ENCODE results near the gene ZFAND5. TPM values are rescaled to one million over a fixed set of nuclear protein-coding genes. Genes with fewer than 3 reads are reported as not detected.

ZFAND5 gene
- total RNA-seq, 1 experiment from 2014 or later, result 84.1 TPM

DNA sequence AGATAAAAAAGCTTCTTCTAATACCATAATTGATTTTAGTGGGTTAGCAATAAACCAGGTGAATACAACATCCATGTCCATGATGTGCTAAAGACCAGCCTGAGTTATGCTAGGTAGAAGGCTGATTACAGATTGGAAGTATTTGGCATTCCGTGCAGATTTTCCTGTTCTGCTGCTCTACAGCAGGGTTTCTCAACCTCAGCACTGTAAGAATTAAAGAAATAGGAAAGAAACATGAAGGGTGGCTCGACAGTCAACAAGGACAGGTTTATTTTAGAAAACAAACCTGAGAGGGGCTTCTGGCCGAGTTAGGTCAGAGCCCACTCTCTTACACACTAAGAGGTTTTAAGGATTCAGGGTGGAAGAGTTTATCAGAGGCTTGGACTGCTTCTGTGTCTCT, 42.3 kb downstream of the ZFAND5 start:
- Histone ChIP-seq H3K4me3 (ENCODE audit: low read length) (no peak overlapping the region), H3K9me2 (replicated peaks; ENCODE audit: low read length) (no peaks in the 10 kb centered on the region), H4K20me1 (ENCODE audit: low read length) (no peaks in the 10 kb centered on the region), H3K79me2 (ENCODE audit: low read length) (no peaks in the 10 kb centered on the region), H3K4me2 (ENCODE audit: low read length) (no peak overlapping the region), H3K27ac (ENCODE audit: low read length) (no peak overlapping the region), H3K9ac (ENCODE audit: low read length) (no peak overlapping the region), H3K36me3 (ENCODE audit: low read depth, low read length) (no peaks in the 10 kb centered on the region), H3K4me1 (ENCODE audit: insufficient read depth, low read length) (no peaks in the 10 kb centered on the region), H3K27me3 (ENCODE audit: low read length) (no peaks in the 10 kb centered on the region), H3F3A (ENCODE audit: low read length, unreplicated experiment) (no peaks in the 10 kb centered on the region), H2AFZ (ENCODE audit: low read length) (no peak overlapping the region), H3K9me3 (ENCODE audit: low read length) (no peaks in the 10 kb centered on the region)
- intact Hi-C loops (cut with micrococcal nuclease), result no loop called here
- TF ChIP-seq CTCF (conservative IDR thresholded peaks at IDR 0.05; ENCODE audit: low read depth, low read length) (no peak), EZH2phosphoT487 (IDR thresholded peaks at IDR 0.05; ENCODE audit: borderline replicate concordance, low read length) (no peak), EZH2 (IDR thresholded peaks at IDR 0.05; ENCODE audit: low read length, unreplicated experiment) (no peak)
- ChIA-PET CTCF (no interaction called here), POLR2A (ENCODE audit: unreplicated experiment) (no interaction called here)
- DNase-seq (no peak), ATAC-seq (no peak)
- BruUV-seq (replicated peaks), result no TSS peak

GRCh38 chr9:72322259-72322658, 42.7 kb downstream of the ZFAND5 start:
- no peaks in the 10 kb centered on the region for H4K20me1 ChIP-seq (ENCODE audit: low read length)
- no peaks in the 10 kb centered on the region for H3K9me3 ChIP-seq (ENCODE audit: low read length)
- H3K4me1 ChIP-seq (ENCODE audit: insufficient read depth, low read length), result no peaks in the 10 kb centered on the region
- CTCF ChIA-PET, result no interaction called here
- no peak overlapping the region for H2AFZ ChIP-seq (ENCODE audit: low read length)
- BruUV-seq (replicated peaks), result no TSS peak
- TF ChIP-seq CTCF (conservative IDR thresholded peaks at IDR 0.05; ENCODE audit: low read depth, low read length), result no peak
- no peak for TF ChIP-seq EZH2phosphoT487 (IDR thresholded peaks at IDR 0.05; ENCODE audit: borderline replicate concordance, low read length)
- no peak for TF ChIP-seq EZH2 (IDR thresholded peaks at IDR 0.05; ENCODE audit: low read length, unreplicated experiment)
- H3K9me2 ChIP-seq (replicated peaks; ENCODE audit: low read length), result no peaks in the 10 kb centered on the region
- H3K4me3 ChIP-seq (ENCODE audit: low read length), result no peak overlapping the region
- intact Hi-C loops (cut with micrococcal nuclease), result no loop called here
- H3K9ac ChIP-seq (ENCODE audit: low read length), result no peak overlapping the region
- H3F3A ChIP-seq (ENCODE audit: low read length, unreplicated experiment), result no peaks in the 10 kb centered on the region
- H3K79me2 ChIP-seq (ENCODE audit: low read length), result no peaks in the 10 kb centered on the region
- ATAC-seq (no peak), DNase-seq (no peak)
- H3K27me3 ChIP-seq (ENCODE audit: low read length), result no peaks in the 10 kb centered on the region
- POLR2A ChIA-PET (ENCODE audit: unreplicated experiment), result no interaction called here
- no peak overlapping the region for H3K4me2 ChIP-seq (ENCODE audit: low read length)
- no peaks in the 10 kb centered on the region for H3K36me3 ChIP-seq (ENCODE audit: low read depth, low read length)
- H3K27ac ChIP-seq (ENCODE audit: low read length), result no peak overlapping the region

DNA sequence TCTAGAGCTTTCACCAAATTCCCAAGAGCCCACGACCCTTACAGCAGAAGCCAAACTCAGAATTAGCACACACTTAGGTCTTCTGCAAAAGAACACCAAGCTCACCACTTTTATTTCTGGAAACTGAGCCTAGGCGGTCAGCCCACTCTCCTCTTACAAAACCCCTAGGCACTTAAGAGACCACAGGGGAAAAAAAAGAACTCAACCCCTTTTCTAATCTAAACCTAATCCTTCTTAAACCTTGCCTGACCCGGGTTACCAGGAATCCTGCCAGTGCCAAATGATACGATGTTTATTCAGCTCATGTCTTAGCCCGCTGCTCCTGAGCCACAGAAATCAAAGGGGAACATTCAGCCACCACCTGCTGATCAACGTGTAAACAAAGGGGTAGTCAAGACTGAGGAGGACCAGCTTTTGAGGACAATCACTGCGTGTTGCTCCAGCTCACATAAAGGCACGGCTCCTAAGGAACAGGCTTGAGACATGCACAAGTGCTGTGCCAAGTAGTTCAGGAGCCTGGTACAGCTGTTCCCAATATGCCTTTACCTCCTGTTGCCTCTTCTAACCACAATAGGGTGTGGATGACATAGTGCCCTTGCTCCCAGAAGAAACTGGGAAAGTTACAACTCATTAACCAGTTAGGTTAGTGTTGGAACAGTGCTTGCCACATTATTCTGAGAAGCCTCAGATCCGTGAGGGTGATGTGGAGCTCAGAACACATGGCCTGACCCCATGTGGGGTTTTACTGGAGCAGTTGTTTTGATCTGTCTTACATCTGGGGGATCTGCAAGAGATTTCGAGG, 49.3 kb downstream of the ZFAND5 start:
- peak overlapping the region; percentile 75 for H2AFZ ChIP-seq (ENCODE audit: low read length)
- H3K9me3 ChIP-seq (ENCODE audit: low read length), result no peaks in the 10 kb centered on the region
- peak; percentile 75 for ATAC-seq
- peak overlapping the region; percentile 70 for H3K27ac ChIP-seq (ENCODE audit: low read length)
- BruUV-seq (replicated peaks), result no TSS peak
- ChIA-PET CTCF (interaction anchor here (0.7 kb wide), 1 partner anchor 285 kb away, joined by 3 read pairs; no protein-coding TSS in a partner anchor), POLR2A (ENCODE audit: unreplicated experiment) (interaction anchor here (0.6 kb wide), 2 partner anchors 25 to 836 kb away, joined by 4 to 11 read pairs; partner anchors contain the start of gene ANXA1)
- H4K20me1 ChIP-seq (ENCODE audit: low read length), result no peaks in the 10 kb centered on the region
- peak overlapping the region; percentile 78 for H3K4me2 ChIP-seq (ENCODE audit: low read length)
- no peaks in the 10 kb centered on the region for H3K36me3 ChIP-seq (ENCODE audit: low read depth, low read length)
- no peak for TF ChIP-seq EZH2phosphoT487 (IDR thresholded peaks at IDR 0.05; ENCODE audit: borderline replicate concordance, low read length)
- peaks cover 20% of the 10 kb centered on the region for H3K4me1 ChIP-seq (ENCODE audit: insufficient read depth, low read length)
- no peaks in the 10 kb centered on the region for H3F3A ChIP-seq (ENCODE audit: low read length, unreplicated experiment)
- H3K4me3 ChIP-seq (ENCODE audit: low read length), result peak overlapping the region; percentile 47; the same call in 1 of the 2 replicates
- peak; percentile 52 for DNase-seq
- 0 out of 2 replicates have a peak overlapping the region, but pooled peaks have one; percentile 23 for H3K9ac ChIP-seq (ENCODE audit: low read length)
- H3K79me2 ChIP-seq (ENCODE audit: low read length), result no peaks in the 10 kb centered on the region
- intact Hi-C loops (cut with micrococcal nuclease), result loop anchor here (5.0 kb wide), 1 partner anchor 37 kb away; no protein-coding TSS in a partner anchor
- no peaks in the 10 kb centered on the region for H3K27me3 ChIP-seq (ENCODE audit: low read length)
- no peaks in the 10 kb centered on the region for H3K9me2 ChIP-seq (replicated peaks; ENCODE audit: low read length)

Measured in PC-3 (cell line).